Activated T-helper 2 cell treated with anti-CD3 and anti-CD28 coated beads, Interferon-gamma antibody, Interleukin-2, Interleukin-4, amounts not matched to agents 10 μg/mL and 5 μg/mL and 100 μg/mL, durations not matched to agents 14 hours and 24 hours and 36 hours (primary cell): Measurements from ENCODE around the gene OXTR. TPM values are rescaled to one million over a fixed set of nuclear protein-coding genes. Genes with fewer than 3 reads are reported as not detected.
A peak's percentile ranks its signal among the peaks of the same experiment; 100 is the strongest.

Source experiments
- DNase-seq: peaks from one replicate; pipeline ENCODE4 v3.0.0; 2021; ENCODE audit warnings: low spot score
- H3K27ac Mint-ChIP-seq: one replicate; pipeline ENCODE4 v1.8.0; 2021; ENCODE audit warnings: mixed read lengths
- H3K27me3 Mint-ChIP-seq: one replicate; pipeline ENCODE4 v1.8.0; 2021; ENCODE audit warnings: low read depth, mixed read lengths
- H3K36me3 Mint-ChIP-seq: one replicate; pipeline ENCODE4 v1.8.0; 2021; ENCODE audit warnings: low read depth, mixed read lengths
- H3K4me1 Mint-ChIP-seq: one replicate; pipeline ENCODE4 v1.8.0; 2021; ENCODE audit warnings: low read depth, mixed read lengths
- H3K4me3 Mint-ChIP-seq: one replicate; pipeline ENCODE4 v1.8.0; 2021; ENCODE audit warnings: low read depth, mild to moderate bottlenecking, moderate library complexity, mixed read lengths
- H3K9me3 Mint-ChIP-seq: one replicate; pipeline ENCODE4 v1.8.0; 2021; ENCODE audit warnings: mixed read lengths
- intact Hi-C: fragments of 100-400 bp; cut with micrococcal nuclease; formaldehyde crosslinking; loops from one replicate; pipeline ENCODE4 v1.15.1; 2023
- total RNA-seq: library from RNA; stranded (reverse); gene quantifications from 2 replicates; pipeline ENCODE4 v1.2.3, GENCODE V29; 2022

The OXTR gene
- total RNA-seq, 1 donor from 2014 or later: 1.5 TPM

- intact Hi-C loops: no loop called here
- Mint-ChIP-seq H3K27ac (no peak overlapping the region), H3K4me1 (no peaks in the 10 kb centered on the region), H3K36me3 (no peaks in the 10 kb centered on the region), H3K4me3 (no peak overlapping the region), H3K9me3 (no peaks in the 10 kb centered on the region), H3K27me3 (peaks cover 2% of the 10 kb centered on the region)
- DNase-seq: no peak
Observed at GRCh38 chr3:8778475-8778874, 9.1 kb upstream of the OXTR start.

GRCh38 chr3:8777978-8778267 lies 8.5 kb upstream of the OXTR start:
- H3K4me1 Mint-ChIP-seq: no peaks in the 10 kb centered on the region
- no peak for DNase-seq
- H3K27me3 Mint-ChIP-seq: peaks cover 2% of the 10 kb centered on the region
- H3K36me3 Mint-ChIP-seq: no peaks in the 10 kb centered on the region
- H3K4me3 Mint-ChIP-seq: no peak overlapping the region
- no peak overlapping the region for H3K27ac Mint-ChIP-seq
- H3K9me3 Mint-ChIP-seq: no peaks in the 10 kb centered on the region
- intact Hi-C loops: no loop called here

DNA sequence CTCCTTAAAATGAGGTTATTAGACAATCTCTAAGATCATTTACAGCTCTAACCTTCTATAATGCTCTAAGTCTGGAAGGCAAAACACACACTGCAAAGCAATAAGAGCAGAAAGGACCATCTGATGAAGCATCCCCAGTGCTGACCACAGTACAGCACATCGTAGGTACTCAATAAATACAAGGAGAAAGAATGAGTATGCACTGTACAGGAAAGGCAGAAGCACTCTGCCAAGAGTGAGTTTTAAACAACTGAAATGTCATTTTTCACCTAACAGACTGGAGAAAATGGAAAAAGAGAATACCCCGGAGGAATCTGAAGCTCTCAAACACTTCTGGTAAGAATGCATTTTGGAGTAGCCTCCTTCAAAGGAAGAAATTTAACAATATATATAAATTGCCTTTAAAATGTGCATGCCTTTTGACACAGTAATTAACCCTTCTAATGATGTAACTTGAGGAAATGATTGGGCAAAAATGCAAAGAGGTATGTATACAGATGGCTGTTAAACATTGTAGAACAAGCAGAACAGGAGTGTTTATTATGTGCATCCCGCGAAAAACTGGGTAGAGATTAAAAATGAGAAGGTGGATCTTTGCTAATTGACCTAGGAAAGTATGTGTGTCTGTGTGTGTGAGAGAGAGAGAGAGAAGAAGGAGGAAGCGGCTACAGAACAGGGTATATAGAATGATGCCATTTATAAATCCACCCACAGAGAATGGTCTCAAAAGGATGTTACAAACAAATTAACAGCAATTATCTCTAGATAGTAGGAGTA lies 8.0 kb upstream of the OXTR start:
- no peak overlapping the region for H3K4me3 Mint-ChIP-seq
- intact Hi-C loops: no loop called here
- H3K27me3 Mint-ChIP-seq: peaks cover 2% of the 10 kb centered on the region
- no peaks in the 10 kb centered on the region for H3K4me1 Mint-ChIP-seq
- no peaks in the 10 kb centered on the region for H3K36me3 Mint-ChIP-seq
- no peaks in the 10 kb centered on the region for H3K9me3 Mint-ChIP-seq
- DNase-seq: no peak
- no peak overlapping the region for H3K27ac Mint-ChIP-seq

DNA sequence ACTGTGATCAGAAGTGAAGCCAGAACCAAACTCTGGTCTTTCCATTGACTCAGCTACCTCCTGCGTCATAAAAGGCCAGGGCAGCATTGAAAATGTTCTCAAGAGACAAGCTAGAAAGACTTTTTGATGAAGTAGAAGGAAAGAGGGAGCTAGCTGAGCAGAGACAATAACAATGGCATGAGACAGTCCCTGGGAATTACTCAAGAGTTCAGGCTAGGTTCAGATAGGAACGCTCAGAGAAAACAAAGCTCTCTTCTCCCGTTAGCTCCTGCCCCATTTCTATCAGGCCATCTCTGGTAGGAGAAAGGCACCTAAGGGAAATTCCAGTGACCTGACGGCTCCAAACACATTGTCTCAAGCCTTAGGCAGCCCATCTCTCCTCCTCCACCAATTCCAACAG lies 7.0 kb upstream of the OXTR start:
- H3K9me3 Mint-ChIP-seq: no peaks in the 10 kb centered on the region
- intact Hi-C loops: no loop called here
- no peak for DNase-seq
- H3K27ac Mint-ChIP-seq: no peak overlapping the region
- no peaks in the 10 kb centered on the region for H3K36me3 Mint-ChIP-seq
- no peak overlapping the region for H3K4me3 Mint-ChIP-seq
- H3K27me3 Mint-ChIP-seq: peaks cover 3% of the 10 kb centered on the region
- no peaks in the 10 kb centered on the region for H3K4me1 Mint-ChIP-seq

- no peak overlapping the region for H3K27ac Mint-ChIP-seq
- H3K36me3 Mint-ChIP-seq: no peaks in the 10 kb centered on the region
- peaks cover 10% of the 10 kb centered on the region for H3K27me3 Mint-ChIP-seq
- H3K4me3 Mint-ChIP-seq: no peak overlapping the region
- no peaks in the 10 kb centered on the region for H3K9me3 Mint-ChIP-seq
- intact Hi-C loops: no loop called here
- H3K4me1 Mint-ChIP-seq: no peaks in the 10 kb centered on the region
- DNase-seq: no peak
Observed at GRCh38 chr3:8775602-8776001, 6.2 kb upstream of the OXTR start.

DNA sequence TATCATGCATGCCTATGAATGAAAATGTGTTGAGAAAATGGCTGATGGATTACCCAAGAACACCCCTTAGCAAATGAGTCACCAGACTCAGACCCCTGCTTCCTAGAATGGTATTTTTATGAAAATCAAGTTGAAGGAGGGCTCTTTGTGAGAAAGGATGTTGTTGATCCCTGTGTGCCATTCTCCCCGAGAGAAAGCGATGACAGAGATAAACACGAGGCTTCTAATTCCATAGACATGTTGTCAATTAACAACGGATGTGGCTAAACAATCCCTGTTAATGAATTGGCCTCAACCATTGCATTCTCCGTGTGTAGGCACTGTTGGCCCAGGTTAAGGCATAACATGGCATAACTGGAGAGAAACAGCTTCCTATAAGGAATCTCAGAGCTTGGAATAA lies 5.8 kb upstream of the OXTR start:
- H3K9me3 Mint-ChIP-seq: no peaks in the 10 kb centered on the region
- H3K27me3 Mint-ChIP-seq: peaks cover 14% of the 10 kb centered on the region
- H3K27ac Mint-ChIP-seq: no peak overlapping the region
- H3K36me3 Mint-ChIP-seq: no peaks in the 10 kb centered on the region
- no peak for DNase-seq
- intact Hi-C loops: no loop called here
- H3K4me3 Mint-ChIP-seq: no peak overlapping the region
- H3K4me1 Mint-ChIP-seq: no peaks in the 10 kb centered on the region

- peaks cover 6% of the 10 kb centered on the region for H3K4me1 Mint-ChIP-seq
- no peak overlapping the region for H3K27ac Mint-ChIP-seq
- H3K36me3 Mint-ChIP-seq: no peaks in the 10 kb centered on the region
- no peak for DNase-seq
- no peak overlapping the region for H3K4me3 Mint-ChIP-seq
- H3K27me3 Mint-ChIP-seq: peaks cover 24% of the 10 kb centered on the region
- intact Hi-C loops: no loop called here
- no peaks in the 10 kb centered on the region for H3K9me3 Mint-ChIP-seq
Observed at GRCh38 chr3:8773941-8774542, 4.6 kb upstream of the OXTR start.

GRCh38 chr3:8768364-8769087 lies 887 bp downstream of the OXTR start:
- Mint-ChIP-seq H3K27me3 (peaks cover 45% of the 10 kb centered on the region), H3K9me3 (no peaks in the 10 kb centered on the region), H3K36me3 (no peaks in the 10 kb centered on the region), H3K4me1 (peaks cover 12% of the 10 kb centered on the region), H3K27ac (no peak overlapping the region), H3K4me3 (peak overlapping the region; percentile 26)
- no peak for DNase-seq
- intact Hi-C loops: no loop called here

DNA sequence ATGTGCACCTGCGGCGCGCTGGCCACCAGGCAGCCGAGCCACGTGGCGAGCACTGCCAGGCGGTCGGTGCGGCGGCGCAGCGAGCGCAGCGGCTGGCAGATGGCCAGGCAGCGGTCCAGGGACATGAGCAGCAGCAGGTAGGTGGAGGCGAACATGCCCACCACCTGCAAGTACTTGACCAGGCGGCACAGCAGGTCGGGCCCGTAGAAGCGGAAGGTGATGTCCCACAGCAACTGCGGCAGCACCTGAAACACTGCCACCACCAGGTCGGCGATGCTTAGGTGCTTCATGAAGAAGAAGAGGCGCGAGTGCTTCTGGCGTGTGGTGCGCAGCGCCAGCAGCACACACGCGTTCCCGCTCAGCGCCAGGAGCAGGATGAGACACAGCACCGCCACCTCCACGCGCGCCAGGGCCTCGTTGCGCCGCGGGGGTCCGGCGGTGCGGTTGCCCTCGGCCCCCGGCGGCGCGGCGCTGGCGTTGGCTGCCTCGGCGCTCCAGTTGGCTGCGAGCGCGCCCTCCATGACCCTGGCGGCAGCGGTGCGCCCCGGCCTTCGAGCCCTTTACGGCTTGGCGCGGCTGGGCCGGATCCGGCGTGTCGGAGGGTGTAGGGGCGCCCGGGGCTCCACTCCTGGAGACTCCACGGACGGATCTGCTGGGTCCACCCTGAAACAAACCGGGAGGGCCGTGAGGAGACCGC lies 1.6 kb downstream of the OXTR start:
- no peak for DNase-seq
- H3K9me3 Mint-ChIP-seq: no peaks in the 10 kb centered on the region
- no peaks in the 10 kb centered on the region for H3K36me3 Mint-ChIP-seq
- peaks cover 45% of the 10 kb centered on the region for H3K27me3 Mint-ChIP-seq
- intact Hi-C loops: no loop called here
- peaks cover 12% of the 10 kb centered on the region for H3K4me1 Mint-ChIP-seq
- no peak overlapping the region for H3K4me3 Mint-ChIP-seq
- no peak overlapping the region for H3K27ac Mint-ChIP-seq

DNA sequence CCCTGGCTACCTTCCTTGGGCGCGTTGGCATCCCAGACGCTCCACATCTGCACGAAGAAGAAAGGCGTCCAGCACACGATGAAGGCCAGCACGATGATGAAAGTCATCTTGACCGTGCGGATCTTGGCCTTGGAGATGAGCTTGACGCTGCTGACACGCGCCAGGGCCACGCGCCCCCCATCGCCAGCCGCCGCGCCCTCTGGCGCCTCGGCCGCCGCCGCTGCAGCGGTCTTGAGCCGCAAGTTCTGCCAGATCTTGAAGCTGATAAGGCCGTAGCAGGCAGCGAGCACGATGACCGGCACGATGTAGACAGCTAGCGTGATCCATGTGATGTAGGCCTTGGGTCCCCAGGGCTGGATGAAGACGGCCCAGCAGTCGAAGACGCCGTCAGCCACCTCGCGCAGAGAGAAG lies 2.2 kb downstream of the OXTR start:
- Mint-ChIP-seq H3K4me1 (peaks cover 12% of the 10 kb centered on the region), H3K4me3 (no peak overlapping the region)
- intact Hi-C loops: no loop called here

GRCh38 chr3:8766148-8766547 lies 3.3 kb downstream of the OXTR start:
- peaks cover 12% of the 10 kb centered on the region for H3K4me1 Mint-ChIP-seq
- H3K4me3 Mint-ChIP-seq: no peak overlapping the region
- no peak overlapping the region for H3K27ac Mint-ChIP-seq
- H3K27me3 Mint-ChIP-seq: peaks cover 41% of the 10 kb centered on the region
- DNase-seq: no peak
- H3K36me3 Mint-ChIP-seq: no peaks in the 10 kb centered on the region
- H3K9me3 Mint-ChIP-seq: no peaks in the 10 kb centered on the region
- intact Hi-C loops: no loop called here

More for the DNA sequence above, 2.2 kb downstream of the OXTR start:
- DNase-seq: no peak
- Mint-ChIP-seq H3K36me3 (no peaks in the 10 kb centered on the region), H3K9me3 (no peaks in the 10 kb centered on the region), H3K27me3 (peaks cover 45% of the 10 kb centered on the region), H3K27ac (no peak overlapping the region)

DNA sequence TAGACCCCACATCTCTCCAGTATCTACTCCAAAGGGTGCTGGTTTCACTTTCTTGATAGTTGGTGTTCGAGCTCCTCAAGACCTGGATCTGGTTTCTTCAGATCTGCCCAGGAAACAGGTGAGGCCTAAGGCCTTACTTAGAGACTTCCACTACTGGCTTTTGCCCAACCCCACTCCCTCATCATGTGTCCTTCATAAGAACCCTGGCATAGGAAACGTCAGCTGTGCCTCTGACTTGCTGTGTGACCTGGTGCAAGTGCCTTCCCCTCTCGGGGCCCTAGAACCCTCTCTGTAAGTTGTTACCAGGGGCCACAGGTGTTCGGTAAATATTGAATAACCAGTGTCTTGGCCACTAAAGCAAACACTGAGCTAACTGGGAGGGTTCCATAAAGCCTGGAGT lies 3.9 kb downstream of the OXTR start:
- intact Hi-C loops: no loop called here
- Mint-ChIP-seq H3K36me3 (no peaks in the 10 kb centered on the region), H3K4me1 (peaks cover 12% of the 10 kb centered on the region), H3K9me3 (no peaks in the 10 kb centered on the region), H3K27ac (no peak overlapping the region), H3K27me3 (peaks cover 36% of the 10 kb centered on the region), H3K4me3 (no peak overlapping the region)
- DNase-seq: no peak

DNA sequence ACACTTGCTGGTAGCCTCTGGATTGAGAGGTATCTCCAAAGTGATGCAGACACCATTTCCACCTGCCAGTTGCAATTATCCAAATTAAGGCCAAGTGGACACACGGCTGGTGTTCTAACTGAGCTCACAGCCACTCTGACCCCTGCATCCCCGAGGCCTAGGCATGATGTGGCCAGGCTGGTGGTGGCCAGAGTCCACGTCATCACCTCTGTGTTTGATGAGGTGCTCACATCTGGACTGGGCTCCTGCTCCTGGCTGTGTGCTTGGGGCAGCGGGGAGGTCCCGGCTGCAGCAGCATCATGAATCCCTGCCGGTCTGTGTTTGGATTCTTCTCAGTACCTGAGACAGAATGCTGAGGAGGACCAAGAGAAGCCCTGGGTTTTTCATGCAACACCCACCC lies 4.9 kb downstream of the OXTR start:
- Mint-ChIP-seq H3K4me1 (peaks cover 10% of the 10 kb centered on the region), H3K27ac (no peak overlapping the region), H3K9me3 (no peaks in the 10 kb centered on the region), H3K36me3 (no peaks in the 10 kb centered on the region), H3K4me3 (no peak overlapping the region), H3K27me3 (peaks cover 26% of the 10 kb centered on the region)
- no peak for DNase-seq
- intact Hi-C loops: no loop called here
